K562 (cell line): Measurements from ENCODE around the gene MRPL40. TPM values are rescaled to one million over a fixed set of nuclear protein-coding genes. Genes with fewer than 3 reads are reported as not detected.
A peak's percentile ranks its signal among the peaks of the same experiment; 100 is the strongest.

ENCODE experiments used
- CHD7 ChIP-seq: fragments of 200-600 bp; sonication (generic); IDR thresholded peaks from one replicate; pipeline ENCODE4 v1.6.1; 2012; ENCODE audit warnings: mild to moderate bottlenecking, low read depth, low read length, inconsistent platforms
- GATA2 ChIP-seq: sonication (generic); formaldehyde crosslinking; IDR thresholded peaks from 2 replicates; pipeline ENCODE4 v1.4.0; 2020; ENCODE audit warnings: mild to moderate bottlenecking, missing genetic modification reagents
- RBM17 ChIP-seq: fragments of 200-400 bp; formaldehyde crosslinking; IDR thresholded peaks from 2 replicates; pipeline ENCODE4 v1.6.1; 2017; ENCODE audit warnings: low read depth, mild to moderate bottlenecking, low read length, borderline replicate concordance
- SAP30 ChIP-seq: fragments of 200-600 bp; sonication (generic); IDR thresholded peaks from 2 replicates; pipeline ENCODE4 v1.6.1; 2012; ENCODE audit warnings: borderline replicate concordance, low read depth, mild to moderate bottlenecking, moderate library complexity, low read length, control low read depth, inconsistent platforms; ENCODE audit not compliant: insufficient read depth, poor library complexity, severe bottlenecking
- SIX5 ChIP-seq, 2 experiments: IDR thresholded peaks; 2 replicates each; pipeline ENCODE4 v1.6.1; 2011; ENCODE audit warnings: low read length in 2 of 2, borderline replicate concordance in 1 of 2, low read depth in 1 of 2, mild to moderate bottlenecking in 1 of 2, moderate library complexity in 1 of 2; ENCODE audit not compliant: insufficient read depth in 1 of 2
- ZNF143 ChIP-seq: sonication (generic); formaldehyde crosslinking; IDR thresholded peaks from 2 replicates; pipeline ENCODE4 v1.9.0; 2022; ENCODE audit warnings: mild to moderate bottlenecking, missing genetic modification reagents
- ZNF407 ChIP-seq: fragments of 450-650 bp; IDR thresholded peaks from 2 replicates; pipeline ENCODE4 v1.6.1; 2016; ENCODE audit warnings: low read depth
- polyA plus RNA-seq, 8 experiments: library from polyadenylated mRNA; depleted of rRNA in 4 of 8; stranded (reverse) in 5 of 8; unstranded in 3 of 8; fragments of >200 nt; fragmentation: Nextera tagmentation in 2 of 8; fragmentation: Illumina TruSeq in 1 of 8; extraction: Ambion mirVana in 2 of 8; extraction: Trizol in 1 of 8; gene quantifications; 2 replicates each; pipeline versions ENCODE4 v1.2.1 to v1.2.3, GENCODE V29; 2011 to 2014; ENCODE audit warnings: inconsistent platforms in 1 of 8, missing spikeins in 1 of 8
- total RNA-seq, 7 experiments: library from RNA; depleted of rRNA in 6 of 7; stranded (reverse); fragments of >200 nt in 6 of 7; fragmentation: Illumina TruSeq in 2 of 7; extraction: Trizol in 2 of 7; gene quantifications; 2 replicates each; pipeline versions ENCODE4 v1.2.1 to v1.2.3, GENCODE V29; 2011 to 2021; ENCODE audit warnings: low replicate concordance in 1 of 7

The MRPL40 gene
- total and polyA plus RNA-seq, 9 of the 15 experiments (the other 6 are each of a cell fraction or from before 2014, with no cell fraction given) = 132 to 652 (median 208) TPM

- no peak for TF ChIP-seq ZNF407
- no peak for TF ChIP-seq RBM17
- no peak for TF ChIP-seq SIX5 (IDR thresholded peaks at IDR 0.05; ENCODE audit: borderline replicate concordance in 1 of 2, insufficient read depth in 1 of 2, low read depth in 1 of 2, low read length in 2 of 2)
- peak; percentile 58 for TF ChIP-seq GATA2 (CRISPR knock-in tag)
- peak; percentile 35 for TF ChIP-seq SAP30
- TF ChIP-seq ZNF143 (CRISPR knock-in tag) = 0 out of 2 replicates have a peak, but pooled peaks have one; percentile 20
- TF ChIP-seq CHD7 = peak; percentile 70
Observed at GRCh38 chr22:19383292-19383691, 49.1 kb upstream of the MRPL40 start (continued).
